ENCODE data around the gene LIN7B.

Gene LIN7B

GRCh38 chr19:49094505-49095482 is 19.4 kb upstream of the LIN7B start:
- no peak for FAIRE-seq

GRCh38 chr19:49097453-49098288 is 16.5 kb upstream of the LIN7B start:
- FAIRE-seq, result no peak

- no peak for FAIRE-seq
These were observed 15.4 kb upstream of the LIN7B start for GRCh38 chr19:49098795-49099194.

- FAIRE-seq, result no peak
These were observed 13.0 kb upstream of the LIN7B start for GRCh38 chr19:49101160-49101559.

- FAIRE-seq, result no peak
These were observed 11.9 kb upstream of the LIN7B start for GRCh38 chr19:49102303-49102702.

- no peak for FAIRE-seq
These were observed 10.7 kb upstream of the LIN7B start for GRCh38 chr19:49103331-49104085.

- no peak for FAIRE-seq
These were observed 9.8 kb upstream of the LIN7B start for GRCh38 chr19:49104229-49104864.

- FAIRE-seq, result no peak
These were observed 7.5 kb upstream of the LIN7B start for GRCh38 chr19:49106648-49107135.

- FAIRE-seq, result no peak
These were observed 6.3 kb upstream of the LIN7B start for GRCh38 chr19:49107625-49108459.

GRCh38 chr19:49109051-49109450 is 5.1 kb upstream of the LIN7B start:
- no peak for FAIRE-seq

GRCh38 chr19:49109569-49110233 is 4.5 kb upstream of the LIN7B start:
- FAIRE-seq, result no peak

- no peak for FAIRE-seq
These were observed 3.6 kb upstream of the LIN7B start for GRCh38 chr19:49110567-49110966.

- FAIRE-seq, result no peak
These were observed 2.8 kb upstream of the LIN7B start for GRCh38 chr19:49111218-49111998.

GRCh38 chr19:49114630-49115363 is 627 bp downstream of the LIN7B start:
- no peak for FAIRE-seq

- no peak for FAIRE-seq
These were observed 2.4 kb downstream of the LIN7B start for GRCh38 chr19:49116544-49116943.

GRCh38 chr19:49117677-49118564 is 3.8 kb downstream of the LIN7B start:
- no peak for FAIRE-seq

- FAIRE-seq, result no peak
These were observed 4.6 kb downstream of the LIN7B start, which contains the start of gene C19orf73 for GRCh38 chr19:49118565-49119410. C19orf73 (minus strand) TSS chr19:49119143; CDS start chr19:49119022, 121 bp downstream.
